ENCODE results near the gene APBB2. TPM values are rescaled to one million over a fixed set of nuclear protein-coding genes. Genes with fewer than 3 reads are reported as not detected.

The APBB2 gene
- total and polyA plus RNA-seq, 2 of the 4 experiments (the other 2 are of a cell fraction): 47.9 to 75.5 TPM

DNA sequence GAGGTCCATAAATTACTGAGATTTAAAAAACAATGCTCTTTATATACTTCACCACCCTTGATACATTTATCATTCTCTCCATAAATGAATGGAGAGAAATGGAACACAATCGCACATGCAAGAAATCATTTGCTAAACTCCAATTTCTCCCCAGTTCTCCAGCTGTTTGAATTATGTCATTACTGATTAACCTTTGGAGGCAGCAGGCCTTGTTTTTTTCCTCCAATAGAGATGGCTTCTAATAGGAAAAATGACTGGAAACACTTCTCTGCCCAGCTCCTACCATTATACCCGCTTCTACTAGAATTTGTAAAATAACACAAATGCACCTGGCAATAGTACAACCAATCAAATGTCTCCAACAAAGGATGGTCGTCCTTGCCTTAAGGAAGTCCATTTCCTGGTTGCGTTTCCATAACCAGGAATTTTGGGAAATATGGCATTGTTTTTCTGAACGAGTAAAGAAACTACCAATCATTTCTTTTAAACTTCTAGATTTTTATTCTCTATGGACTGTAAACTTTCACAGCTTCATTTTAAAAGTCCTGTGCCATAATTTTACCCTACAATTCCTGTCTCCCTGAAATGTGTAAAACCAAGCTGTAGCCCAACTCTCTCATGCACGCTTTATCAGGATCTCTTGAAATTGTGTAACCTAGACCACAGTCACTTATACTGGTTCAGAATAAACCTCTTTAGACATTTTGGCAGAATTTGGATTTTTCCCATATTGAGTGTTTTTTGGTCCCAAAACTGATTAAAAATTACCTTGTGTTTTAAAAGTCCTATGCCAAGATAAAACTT is 60.1 kb downstream of the APBB2 start:
- WGBS, 2 experiments (ENCODE audit: extremely low coverage in 2 of 2, insufficient read length in 1 of 2): no CpG with 5 or more reads among the region's 6 CpGs
- BruUV-seq (replicated peaks): no TSS peak
- H3K56ac ChIP-seq (ENCODE audit: extremely low read depth, insufficient read depth, low read length): no peak overlapping the region
- no peaks in the 10 kb centered on the region for H3K9me3 ChIP-seq (ENCODE audit: control insufficient read depth, insufficient read depth, low read length)
- TF ChIP-seq MAZ (IDR thresholded peaks at IDR 0.05; ENCODE audit: borderline replicate concordance, low read depth, low read length) (no peak), FOS (IDR thresholded peaks at IDR 0.05; ENCODE audit: low read depth, low read length) (no peak), RCOR1 (IDR thresholded peaks at IDR 0.05; ENCODE audit: insufficient replicate concordance, low read length) (no peak), SMC3 (IDR thresholded peaks at IDR 0.05; ENCODE audit: low read depth, low read length) (no peak), MAFK (IDR thresholded peaks at IDR 0.05; ENCODE audit: low read depth, low read length) (no peak), CEBPB (IDR thresholded peaks at IDR 0.05; ENCODE audit: low read depth, low read length) (no peak), NFE2L2 (IDR thresholded peaks at IDR 0.05; ENCODE audit: low read depth, low read length) (no peak), RFX5 (IDR thresholded peaks at IDR 0.05; ENCODE audit: low read depth, low read length) (no peak), CHD1 (IDR thresholded peaks at IDR 0.05; ENCODE audit: low read depth, low read length) (no peak)
- TF ChIP-seq, protein P1, sequence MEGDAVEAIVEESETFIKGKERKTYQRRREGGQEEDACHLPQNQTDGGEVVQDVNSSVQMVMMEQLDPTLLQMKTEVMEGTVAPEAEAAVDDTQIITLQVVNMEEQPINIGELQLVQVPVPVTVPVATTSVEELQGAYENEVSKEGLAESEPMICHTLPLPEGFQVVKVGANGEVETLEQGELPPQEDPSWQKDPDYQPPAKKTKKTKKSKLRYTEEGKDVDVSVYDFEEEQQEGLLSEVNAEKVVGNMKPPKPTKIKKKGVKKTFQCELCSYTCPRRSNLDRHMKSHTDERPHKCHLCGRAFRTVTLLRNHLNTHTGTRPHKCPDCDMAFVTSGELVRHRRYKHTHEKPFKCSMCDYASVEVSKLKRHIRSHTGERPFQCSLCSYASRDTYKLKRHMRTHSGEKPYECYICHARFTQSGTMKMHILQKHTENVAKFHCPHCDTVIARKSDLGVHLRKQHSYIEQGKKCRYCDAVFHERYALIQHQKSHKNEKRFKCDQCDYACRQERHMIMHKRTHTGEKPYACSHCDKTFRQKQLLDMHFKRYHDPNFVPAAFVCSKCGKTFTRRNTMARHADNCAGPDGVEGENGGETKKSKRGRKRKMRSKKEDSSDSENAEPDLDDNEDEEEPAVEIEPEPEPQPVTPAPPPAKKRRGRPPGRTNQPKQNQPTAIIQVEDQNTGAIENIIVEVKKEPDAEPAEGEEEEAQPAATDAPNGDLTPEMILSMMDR (conservative IDR thresholded peaks at IDR 0.05; ENCODE audit: low read depth, low read length): no peak
- TF ChIP-seq, protein P2, sequence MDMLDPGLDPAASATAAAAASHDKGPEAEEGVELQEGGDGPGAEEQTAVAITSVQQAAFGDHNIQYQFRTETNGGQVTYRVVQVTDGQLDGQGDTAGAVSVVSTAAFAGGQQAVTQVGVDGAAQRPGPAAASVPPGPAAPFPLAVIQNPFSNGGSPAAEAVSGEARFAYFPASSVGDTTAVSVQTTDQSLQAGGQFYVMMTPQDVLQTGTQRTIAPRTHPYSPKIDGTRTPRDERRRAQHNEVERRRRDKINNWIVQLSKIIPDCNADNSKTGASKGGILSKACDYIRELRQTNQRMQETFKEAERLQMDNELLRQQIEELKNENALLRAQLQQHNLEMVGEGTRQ (IDR thresholded peaks at IDR 0.05; ENCODE audit: low read depth, low read length): no peak
- DNase-seq: no peak
- no peak overlapping the region for H3K4me2 ChIP-seq (ENCODE audit: low read depth, low read length)
- H3K23ac ChIP-seq (ENCODE audit: low read depth, low read length): no peak overlapping the region
- no peaks in the 10 kb centered on the region for H3K36me3 ChIP-seq (ENCODE audit: control insufficient read depth, insufficient read depth, low read length)
- CTCF ChIA-PET: no interaction called here
- no peak for ATAC-seq (ENCODE audit: low read depth)
- peak overlapping the region; percentile 72; the same call in 2 of the 3 replicates for H2BK15ac ChIP-seq (ENCODE audit: low read depth, low read length)
- peaks cover 33 to 52% of the 10 kb centered on the region in 2 experiments; a peak in 3 of 4 replicates for H3K79me1 ChIP-seq (ENCODE audit: low read depth in 1 of 2, low read length in 2 of 2)
- no peak overlapping the region for H3K4me3 ChIP-seq (ENCODE audit: insufficient read depth, low read depth, low read length)
- H4K5ac ChIP-seq (ENCODE audit: low read depth, low read length): no peak overlapping the region
- H3K4ac ChIP-seq (ENCODE audit: low read depth, low read length): 0 out of 2 replicates have a peak overlapping the region, but pooled peaks have one; percentile 9
- H3K18ac ChIP-seq (ENCODE audit: low read depth, low read length): no peak overlapping the region
- H4K8ac ChIP-seq (ENCODE audit: low read depth in 2 of 2, low read length in 2 of 2): no peak overlapping the region
- no peaks in the 10 kb centered on the region for H3K27me3 ChIP-seq (ENCODE audit: control insufficient read depth, insufficient read depth, low read length)
- peaks cover 5% of the 10 kb centered on the region; the same call in 1 of the 2 replicates for H3K4me1 ChIP-seq (ENCODE audit: control insufficient read depth, insufficient read depth, low read length)
- no peak overlapping the region for H4K91ac ChIP-seq (ENCODE audit: insufficient read depth, low read depth, low read length)
- POLR2A ChIA-PET (ENCODE audit: unreplicated experiment): interaction anchor here (0.5 kb wide), 1 partner anchor 86 kb away, joined by 3 read pairs; no protein-coding TSS in a partner anchor
- H2AFZ ChIP-seq (replicated peaks; ENCODE audit: low read length, poor library complexity): no peak overlapping the region
- H3K9me1 ChIP-seq (ENCODE audit: insufficient read depth, low read length): peaks cover 14% of the 10 kb centered on the region
- in situ Hi-C loops (cut with MboI; ENCODE audit: low sequenced_read_pairs): no loop called here
- H2BK120ac ChIP-seq (ENCODE audit: low read depth, low read length): no peak overlapping the region; the same call in 1 of the 2 replicates
- no peaks in the 10 kb centered on the region; the same call in 1 of the 2 replicates for H4K20me1 ChIP-seq (ENCODE audit: insufficient read depth, low read length)
- H2AK5ac ChIP-seq (ENCODE audit: low read depth, low read length): no peak overlapping the region
- dilution Hi-C loops (cut with HindIII; ENCODE audit: low sequenced_read_pairs, unreplicated experiment): no loop called here
- peak overlapping the region; percentile 65 for H2BK5ac ChIP-seq (ENCODE audit: low read depth, low read length, poor library complexity, severe bottlenecking)
- H3K14ac ChIP-seq (replicated peaks; ENCODE audit: low read depth, low read length): no peak overlapping the region
- H2BK20ac ChIP-seq (ENCODE audit: low read depth, low read length): no peak overlapping the region
- intact Hi-C loops (cut with micrococcal nuclease): no loop called here
- H3K27ac ChIP-seq (ENCODE audit: insufficient read depth, low read length): no peak overlapping the region
- no peak overlapping the region for H2AK9ac ChIP-seq (replicated peaks; ENCODE audit: low read depth, low read length, poor library complexity)
- no peak overlapping the region for H3K9ac ChIP-seq (ENCODE audit: low read depth, low read length)

All from IMR-90 (cell line).